ENCODE data around the gene MBD3L2.
"Not testable (repeated sequence)": the region's sequence is repeated elsewhere in the genome, so short reads cannot be mapped to it uniquely, and the experiment has no call there.

The MBD3L2 gene

GRCh38 chr19:7063339-7063738 lies 14.2 kb downstream of the MBD3L2 start:
- no peak for DNase-seq (ENCODE audit: low read depth)

GRCh38 chr19:7063764-7064418 lies 14.8 kb downstream of the MBD3L2 start:
- DNase-seq (ENCODE audit: low read depth), result no peak

GRCh38 chr19:7067122-7067521 lies 18.0 kb downstream of the MBD3L2 start:
- DNase-seq (ENCODE audit: low read depth), result not testable (repeated sequence)

- DNase-seq (ENCODE audit: low read depth), result no peak
Observed at GRCh38 chr19:7067716-7068115, 18.6 kb downstream of the MBD3L2 start.

- DNase-seq (ENCODE audit: low read depth), result no peak
Observed at GRCh38 chr19:7068599-7068998, 19.5 kb downstream of the MBD3L2 start.

DNA sequence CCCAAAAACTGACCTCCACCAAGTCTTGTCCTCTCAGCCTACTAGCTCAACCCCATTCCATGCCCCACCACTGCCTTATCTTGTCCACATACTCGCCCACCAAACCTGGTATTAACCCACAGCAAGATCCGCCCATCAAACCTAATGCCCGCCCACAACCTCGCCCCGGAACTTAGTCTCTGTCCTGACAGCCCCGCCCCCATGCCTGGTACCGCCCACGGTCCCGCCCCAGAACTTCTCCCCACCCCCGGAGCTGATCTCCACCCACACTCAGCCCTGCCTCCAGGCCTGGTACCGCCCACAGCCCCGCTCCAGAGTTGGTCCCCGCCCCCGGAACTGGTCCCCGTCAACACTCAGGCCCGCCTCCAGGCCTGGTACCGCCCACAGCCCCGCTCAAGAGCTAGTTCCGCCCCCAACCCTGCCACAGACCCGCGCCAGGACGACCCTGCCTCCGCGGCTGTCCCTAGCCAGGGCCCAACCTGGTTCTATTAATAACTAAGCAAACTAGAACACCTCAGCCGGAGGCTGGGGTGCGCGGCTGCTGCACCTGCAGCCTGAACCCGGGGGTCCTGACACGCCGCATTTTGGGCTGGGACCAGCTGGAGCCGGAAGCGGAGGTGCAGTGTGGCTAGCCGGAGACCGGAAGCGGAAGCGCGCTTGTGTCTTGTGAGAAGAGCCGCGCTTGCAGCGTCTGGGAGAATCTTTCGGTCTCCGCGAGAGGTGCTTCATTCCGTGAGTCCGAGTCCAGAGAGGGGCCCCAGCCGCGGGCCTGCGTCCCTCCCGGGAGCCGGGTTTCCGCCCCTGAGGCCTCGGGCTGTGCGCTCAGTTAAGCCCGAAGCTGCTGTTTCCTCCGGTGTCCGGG lies 20.2 kb downstream of the MBD3L2 start, which contains the start of gene ZNF557:
Gene ZNF557, plus strand, starts transcription at position 662 of the 862 bp plus-strand sequence. CDS start 5,372 bp downstream, outside the sequence.
- DNase-seq (ENCODE audit: low read depth), result peak; percentile 94

DNA sequence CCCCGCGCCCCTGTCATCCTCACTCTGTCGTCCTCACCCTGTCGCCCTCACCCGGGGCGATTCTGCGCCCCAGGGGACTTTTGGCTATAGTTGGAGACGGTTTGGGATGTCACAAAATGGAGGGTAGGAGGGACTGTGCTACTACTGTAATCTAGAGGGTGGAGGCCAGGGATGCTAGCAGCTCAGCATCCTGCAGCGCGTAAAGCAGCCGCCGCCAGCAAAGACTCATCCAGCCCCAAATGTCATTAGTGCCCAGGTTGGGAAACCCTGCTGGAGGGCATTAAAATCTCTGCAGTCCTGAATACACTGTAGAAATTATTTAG lies 20.7 kb downstream of the MBD3L2 start:
- DNase-seq (ENCODE audit: low read depth), result no peak

DNA sequence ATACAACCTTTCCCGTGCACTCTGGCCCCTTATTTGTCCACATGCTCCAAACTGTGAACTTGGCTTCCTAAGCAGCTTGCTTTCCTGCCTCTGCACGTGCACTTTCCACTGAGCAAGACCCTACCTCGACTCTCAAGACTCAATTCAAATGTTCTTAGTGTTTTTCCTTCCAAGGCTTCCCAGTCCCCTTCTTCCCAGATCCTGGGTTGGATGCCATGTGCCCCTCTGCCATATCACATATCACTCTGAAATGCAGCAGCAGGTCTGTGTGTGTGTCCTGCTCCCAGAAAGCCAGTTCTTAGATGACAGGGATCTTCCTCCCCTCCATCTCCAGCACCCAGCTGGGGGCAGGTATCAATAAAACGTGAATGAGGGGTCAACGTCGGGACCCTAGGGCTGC lies 23.4 kb downstream of the MBD3L2 start:
- DNase-seq (ENCODE audit: low read depth), result no peak

GRCh38 chr19:7074705-7075282 lies 25.7 kb downstream of the MBD3L2 start:
- no peak for DNase-seq (ENCODE audit: low read depth)

DNA sequence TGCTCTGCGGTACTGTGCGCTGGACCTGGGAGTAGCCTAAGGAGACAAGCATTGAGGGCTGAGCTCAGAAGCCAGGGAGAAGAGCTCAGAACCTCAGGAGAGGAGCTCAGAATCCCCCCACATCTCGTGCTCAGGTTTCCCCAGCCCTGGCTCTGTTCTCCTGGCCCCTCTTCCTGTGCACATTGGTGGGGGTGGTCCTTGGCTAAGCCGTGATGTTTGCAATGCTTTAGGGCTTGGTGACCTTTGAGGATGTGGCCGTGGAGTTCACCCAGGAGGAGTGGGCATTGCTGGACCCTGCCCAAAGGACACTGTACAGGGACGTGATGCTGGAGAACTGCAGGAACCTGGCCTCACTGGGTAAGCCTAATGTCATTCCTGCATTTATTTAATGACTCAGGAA lies 27.0 kb downstream of the MBD3L2 start:
- DNase-seq (ENCODE audit: low read depth), result no peak

GRCh38 chr19:7078008-7078407 lies 28.9 kb downstream of the MBD3L2 start:
- DNase-seq (ENCODE audit: low read depth), result no peak

DNA sequence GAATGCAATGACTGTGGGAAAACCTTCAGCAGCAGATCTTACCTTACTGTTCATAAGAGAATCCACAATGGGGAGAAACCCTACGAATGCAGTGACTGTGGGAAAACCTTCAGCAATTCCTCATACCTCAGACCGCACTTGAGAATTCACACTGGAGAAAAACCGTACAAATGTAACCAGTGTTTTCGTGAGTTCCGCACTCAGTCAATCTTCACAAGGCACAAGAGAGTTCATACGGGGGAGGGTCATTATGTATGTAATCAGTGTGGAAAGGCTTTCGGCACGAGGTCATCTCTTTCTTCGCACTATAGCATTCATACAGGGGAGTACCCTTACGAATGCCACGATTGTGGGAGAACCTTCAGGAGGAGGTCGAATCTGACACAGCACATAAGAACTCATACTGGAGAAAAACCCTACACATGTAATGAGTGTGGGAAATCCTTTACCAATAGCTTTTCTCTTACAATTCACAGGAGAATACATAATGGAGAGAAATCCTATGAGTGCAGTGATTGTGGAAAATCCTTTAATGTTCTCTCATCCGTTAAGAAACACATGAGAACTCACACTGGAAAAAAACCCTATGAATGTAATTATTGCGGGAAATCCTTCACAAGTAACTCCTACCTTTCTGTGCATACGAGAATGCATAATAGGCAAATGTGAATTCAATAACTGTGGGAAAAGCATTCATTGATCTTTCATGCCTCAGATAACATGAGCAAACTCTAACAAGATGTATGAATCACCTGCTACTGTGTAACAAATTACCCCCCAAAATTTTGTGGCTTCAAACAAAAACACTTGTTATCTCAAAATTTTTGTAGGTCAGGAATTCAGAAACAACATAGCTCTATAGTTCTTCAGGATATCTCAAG lies 34.2 kb downstream of the MBD3L2 start:
- no peak for DNase-seq (ENCODE audit: low read depth)

GRCh38 chr19:7088999-7089398 lies 39.9 kb downstream of the MBD3L2 start:
- no peak for DNase-seq (ENCODE audit: low read depth)

- DNase-seq (ENCODE audit: low read depth), result no peak
Observed at GRCh38 chr19:7098096-7098495, 49.0 kb downstream of the MBD3L2 start.

DNA sequence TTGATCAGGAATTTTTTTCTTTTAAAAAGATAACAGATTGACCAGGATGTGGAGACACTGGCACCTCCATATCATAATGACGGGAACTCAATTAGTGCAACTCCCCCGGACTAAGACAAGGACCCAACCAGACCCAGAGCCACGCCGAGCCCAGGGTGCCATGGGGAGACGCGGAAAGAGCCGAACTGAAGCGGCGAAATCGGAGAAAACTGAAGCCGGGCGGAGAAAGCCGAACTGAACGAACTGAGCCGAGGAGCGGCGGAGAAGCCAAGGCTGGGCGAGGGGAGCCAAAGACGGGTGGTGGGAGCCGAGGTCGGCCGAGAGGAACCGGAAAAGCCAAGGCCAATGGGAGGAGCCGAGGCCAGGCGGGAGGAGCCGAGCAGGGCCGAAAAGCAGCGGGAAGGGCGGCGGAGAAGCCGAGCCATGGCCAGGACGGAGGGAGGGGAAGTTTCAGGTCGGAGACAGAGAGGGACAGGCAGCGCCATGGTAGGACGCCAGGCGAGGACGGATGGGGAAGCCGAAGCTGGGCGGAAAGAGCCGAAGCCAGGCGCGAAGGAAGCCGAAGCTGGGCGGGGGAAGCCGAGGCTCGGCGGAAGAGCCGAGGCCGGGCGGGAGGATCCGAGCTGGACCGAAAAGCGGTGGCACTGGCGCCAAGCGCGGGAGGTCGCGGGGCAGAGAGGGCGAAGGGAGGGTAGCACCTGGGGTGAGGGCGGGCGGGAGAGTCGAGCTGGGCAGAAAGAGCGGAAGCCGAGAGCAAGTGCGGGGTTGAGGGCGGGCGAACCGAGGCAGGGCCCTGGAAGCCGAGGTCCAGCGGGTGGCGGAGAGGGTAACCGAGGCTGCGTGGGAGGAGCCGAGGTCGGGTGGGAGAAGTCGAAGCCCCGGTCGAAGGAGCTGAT lies 49.8 kb downstream of the MBD3L2 start:
- peak; percentile 69 for DNase-seq (ENCODE audit: low read depth)

DNA sequence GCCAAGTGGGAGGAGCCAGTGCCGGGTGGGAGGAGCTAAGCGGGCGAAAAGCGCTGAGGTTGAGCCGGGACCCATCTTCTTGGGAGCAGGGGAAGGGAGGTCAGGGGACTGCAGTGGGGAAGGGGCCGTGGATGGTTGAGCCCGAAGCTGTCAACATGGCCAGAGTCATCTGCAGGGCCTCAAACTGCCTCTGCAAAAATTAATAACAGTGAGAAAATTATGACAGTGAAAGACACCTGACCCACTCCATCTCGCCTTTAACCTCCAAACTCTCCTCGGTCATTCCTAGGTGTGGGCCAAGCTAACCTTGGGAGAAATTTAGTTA lies 50.4 kb downstream of the MBD3L2 start:
- no peak for DNase-seq (ENCODE audit: low read depth)
